Measurements from ENCODE around the gene TSPAN11. TPM values are rescaled to one million over a fixed set of nuclear protein-coding genes. Genes with fewer than 3 reads are reported as not detected.

The TSPAN11 gene
- total RNA-seq, 2 donors from 2014 or later: 2.5 to 4.1 TPM

DNA sequence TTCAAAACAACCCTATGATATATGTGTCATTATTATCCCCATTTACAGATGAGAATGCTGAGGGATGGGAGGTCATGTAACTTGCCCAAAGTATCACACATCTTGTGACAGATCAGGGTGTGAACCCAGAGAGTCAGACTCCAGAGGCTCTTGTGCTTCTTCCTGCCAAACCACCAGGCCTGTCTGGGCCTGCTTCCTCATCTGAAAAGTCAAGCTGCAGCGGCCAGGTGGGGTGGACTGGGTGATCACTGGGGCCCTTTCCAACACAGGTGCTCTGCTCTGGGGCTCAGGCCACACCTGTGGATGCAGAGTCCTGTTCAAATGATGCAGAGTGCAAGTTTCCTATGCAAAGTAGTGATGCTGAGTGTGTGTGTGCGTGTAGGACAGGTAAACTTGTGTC is 26.7 kb downstream of the TSPAN11 start:
- H3K27me3 ChIP-seq: no peaks in the 10 kb centered on the region
- TF ChIP-seq, protein P1, sequence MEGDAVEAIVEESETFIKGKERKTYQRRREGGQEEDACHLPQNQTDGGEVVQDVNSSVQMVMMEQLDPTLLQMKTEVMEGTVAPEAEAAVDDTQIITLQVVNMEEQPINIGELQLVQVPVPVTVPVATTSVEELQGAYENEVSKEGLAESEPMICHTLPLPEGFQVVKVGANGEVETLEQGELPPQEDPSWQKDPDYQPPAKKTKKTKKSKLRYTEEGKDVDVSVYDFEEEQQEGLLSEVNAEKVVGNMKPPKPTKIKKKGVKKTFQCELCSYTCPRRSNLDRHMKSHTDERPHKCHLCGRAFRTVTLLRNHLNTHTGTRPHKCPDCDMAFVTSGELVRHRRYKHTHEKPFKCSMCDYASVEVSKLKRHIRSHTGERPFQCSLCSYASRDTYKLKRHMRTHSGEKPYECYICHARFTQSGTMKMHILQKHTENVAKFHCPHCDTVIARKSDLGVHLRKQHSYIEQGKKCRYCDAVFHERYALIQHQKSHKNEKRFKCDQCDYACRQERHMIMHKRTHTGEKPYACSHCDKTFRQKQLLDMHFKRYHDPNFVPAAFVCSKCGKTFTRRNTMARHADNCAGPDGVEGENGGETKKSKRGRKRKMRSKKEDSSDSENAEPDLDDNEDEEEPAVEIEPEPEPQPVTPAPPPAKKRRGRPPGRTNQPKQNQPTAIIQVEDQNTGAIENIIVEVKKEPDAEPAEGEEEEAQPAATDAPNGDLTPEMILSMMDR (IDR thresholded peaks at IDR 0.05): no peak
- no peak for DNase-seq (ENCODE audit: low spot score)
- no peaks in the 10 kb centered on the region for H3K9me3 ChIP-seq
- no peak overlapping the region for H3K27ac ChIP-seq
- H3K4me1 ChIP-seq: peaks cover 0 to 14% of the 10 kb centered on the region in 2 donors
- H3K4me3 ChIP-seq: no peak overlapping the region
- H3K36me3 ChIP-seq: no peaks in the 10 kb centered on the region

DNA sequence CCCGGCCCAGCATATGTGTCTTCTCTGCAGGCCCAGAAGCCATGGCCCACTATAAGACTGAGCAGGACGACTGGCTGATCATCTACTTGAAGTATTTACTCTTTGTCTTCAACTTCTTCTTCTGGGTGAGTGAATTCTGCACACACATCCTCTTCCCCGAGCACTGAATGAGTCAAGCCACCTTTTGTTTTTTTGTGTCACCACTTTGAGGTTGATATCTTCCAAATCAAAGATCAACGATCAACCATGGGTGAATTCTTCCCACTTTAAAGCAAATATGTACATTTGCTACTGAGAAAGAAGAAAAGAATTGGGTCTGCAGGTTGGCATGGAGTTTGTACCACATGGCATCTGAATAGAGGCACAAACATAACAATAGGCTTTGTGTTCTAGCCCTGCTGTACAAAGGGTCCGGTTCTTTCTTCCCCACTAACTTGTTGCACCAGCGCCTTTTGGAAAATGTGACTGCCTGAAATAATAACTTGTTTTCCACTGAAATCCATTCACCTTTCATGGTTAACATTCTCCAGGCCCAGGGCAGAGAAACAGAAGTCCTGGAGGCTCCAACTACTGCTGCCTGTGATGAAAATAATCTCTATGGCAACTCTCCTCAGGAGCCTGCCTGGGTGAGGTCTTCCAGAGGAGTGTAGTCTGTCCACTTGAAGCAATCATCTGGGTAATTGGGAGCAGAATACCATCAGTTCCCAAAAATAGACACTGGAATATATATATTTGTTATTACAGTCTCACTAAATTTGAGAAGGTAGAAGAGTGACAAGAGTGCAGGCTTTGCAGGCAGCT is 27.6 kb downstream of the TSPAN11 start:
- H3K9me3 ChIP-seq: no peaks in the 10 kb centered on the region
- no peak overlapping the region for H3K4me3 ChIP-seq
- no peak for DNase-seq (ENCODE audit: low spot score)
- peaks cover 0 to 14% of the 10 kb centered on the region in 2 donors for H3K4me1 ChIP-seq
- no peaks in the 10 kb centered on the region for H3K27me3 ChIP-seq
- H3K27ac ChIP-seq: no peak overlapping the region
- no peaks in the 10 kb centered on the region for H3K36me3 ChIP-seq
- TF ChIP-seq, protein P1 (IDR thresholded peaks at IDR 0.05): no peak

DNA sequence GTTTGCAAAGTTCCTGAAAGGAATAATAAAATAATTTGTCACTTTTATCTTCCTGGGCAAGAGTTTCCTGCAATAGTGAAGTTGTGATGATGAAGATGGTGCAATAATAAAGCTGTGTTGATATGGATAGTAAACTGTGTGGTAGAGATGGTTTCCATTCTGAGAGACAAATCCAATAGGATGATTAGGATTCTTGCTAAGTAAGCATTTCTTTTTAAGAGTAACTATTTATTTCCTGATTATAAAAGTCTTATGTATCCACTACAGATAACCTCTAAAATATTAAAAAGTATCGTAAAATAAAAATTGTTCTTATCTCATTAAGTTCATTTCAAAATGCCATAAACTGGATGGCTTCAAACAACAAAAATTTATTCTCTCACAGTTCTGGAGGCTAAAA is 28.7 kb downstream of the TSPAN11 start:
- TF ChIP-seq, protein P1 (IDR thresholded peaks at IDR 0.05): no peak

DNA sequence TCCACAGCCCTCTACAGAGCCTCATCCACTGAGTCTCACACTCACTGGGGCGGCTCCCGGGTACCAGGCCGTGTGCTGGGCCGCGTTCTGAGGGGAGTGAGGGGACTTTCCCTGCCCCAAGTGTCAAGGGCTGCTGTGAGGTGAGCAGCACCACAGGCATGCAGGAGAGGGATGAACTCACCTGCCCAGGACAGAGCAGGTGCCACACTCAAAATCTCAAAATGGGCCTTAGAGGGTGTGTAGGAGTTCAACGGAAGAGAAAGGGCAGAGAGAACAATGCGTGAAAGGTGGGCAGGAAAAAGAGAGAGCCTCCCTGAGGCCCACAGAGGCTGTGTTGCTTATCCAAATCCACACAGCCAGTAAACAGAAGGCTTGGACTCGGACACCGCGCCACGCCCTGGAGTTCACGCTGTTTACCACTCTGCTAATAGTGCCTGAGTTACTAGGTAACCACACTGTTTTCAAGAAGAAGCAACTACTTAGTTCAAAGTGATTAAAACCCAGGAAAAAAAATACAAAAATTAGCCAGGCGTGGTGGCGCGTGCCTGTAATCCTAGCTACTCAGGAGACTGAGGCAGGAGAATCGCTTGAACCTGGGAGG is 32.7 kb downstream of the TSPAN11 start:
- Histone ChIP-seq H3K4me3 (no peak overlapping the region), H3K27ac (no peak overlapping the region), H3K9me3 (no peaks in the 10 kb centered on the region), H3K27me3 (no peaks in the 10 kb centered on the region), H3K36me3 (no peaks in the 10 kb centered on the region), H3K4me1 (peaks cover 0 to 7% of the 10 kb centered on the region in 2 donors)
- TF ChIP-seq, protein P1 (IDR thresholded peaks at IDR 0.05): no peak
- no peak for DNase-seq (ENCODE audit: low spot score)

More for the DNA sequence above, 28.7 kb downstream of the TSPAN11 start:
- H3K36me3 ChIP-seq: no peaks in the 10 kb centered on the region
- no peak for DNase-seq (ENCODE audit: low spot score)
- no peak overlapping the region for H3K4me3 ChIP-seq
- H3K9me3 ChIP-seq: no peaks in the 10 kb centered on the region
- H3K4me1 ChIP-seq: peaks cover 0 to 14% of the 10 kb centered on the region in 2 donors
- H3K27me3 ChIP-seq: no peaks in the 10 kb centered on the region
- no peak overlapping the region for H3K27ac ChIP-seq

DNA sequence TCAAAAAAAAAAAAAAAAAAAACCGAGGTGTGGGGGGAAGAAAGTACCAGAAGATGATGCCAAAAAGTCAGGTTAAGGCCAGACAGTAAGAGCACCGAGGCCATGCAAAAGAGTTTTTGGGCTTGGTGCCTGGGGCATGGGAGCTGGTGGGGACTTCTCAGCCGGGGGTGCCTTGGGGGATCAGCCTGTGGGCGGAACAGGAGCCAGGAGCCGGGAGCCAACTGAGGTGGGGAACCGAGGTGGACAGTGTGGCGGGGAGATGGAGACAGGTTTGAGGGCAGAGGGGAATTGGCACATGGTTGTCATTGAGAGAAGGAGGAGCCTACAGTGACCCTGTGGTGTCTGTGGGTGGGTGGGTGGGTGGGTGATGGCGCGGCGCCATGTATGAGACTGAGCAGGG is 33.2 kb downstream of the TSPAN11 start:
- Histone ChIP-seq H3K27ac (no peak overlapping the region), H3K27me3 (no peaks in the 10 kb centered on the region), H3K36me3 (no peaks in the 10 kb centered on the region), H3K4me3 (no peak overlapping the region), H3K9me3 (no peaks in the 10 kb centered on the region), H3K4me1 (peaks cover 0 to 1% of the 10 kb centered on the region in 2 donors)
- DNase-seq (ENCODE audit: low spot score): no peak
- TF ChIP-seq, protein P1 (IDR thresholded peaks at IDR 0.05): no peak

Data from right atrium auricular region (tissue), 2 donors.